ENCODE results near the gene DCC. TPM values are rescaled to one million over a fixed set of nuclear protein-coding genes. Genes with fewer than 3 reads are reported as not detected.

DCC gene
- total and polyA plus RNA-seq, 9 donors: under 0.01 to 0.77 (median 0.30) TPM; not detected in 3

GRCh38 chr18:52902188-52902587 is 562.2 kb downstream of the DCC start:
- intact Hi-C loops (cut with DNase I): no loop called here
- H3K9me3 ChIP-seq: no peaks in the 10 kb centered on the region
- WGBS, 3 donors: 46 to 83% (median 55%) methylated on average over 3 of the region's 3 CpGs

DNA sequence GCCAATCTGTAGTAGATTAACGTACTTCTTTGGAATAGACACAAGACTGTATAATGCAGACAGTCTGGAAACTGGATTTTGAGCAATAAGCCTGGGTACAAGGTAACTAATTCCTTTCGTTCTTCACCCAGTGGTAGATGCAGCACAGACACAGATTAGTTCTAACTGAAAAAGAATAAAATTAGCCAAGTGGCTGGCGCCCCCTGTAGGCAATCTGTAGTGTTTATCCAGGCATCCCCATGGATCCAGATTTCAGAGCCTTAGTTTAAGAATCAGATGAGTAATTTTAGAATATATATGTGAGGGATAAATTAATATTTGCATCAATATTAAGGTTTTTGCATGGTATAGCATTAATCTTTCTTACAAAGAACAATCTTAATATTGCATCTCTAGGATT is 563.9 kb downstream of the DCC start:
- DNase-seq: peak in 2 of 5 donors; percentile 18 to 42
- H3K4me1 ChIP-seq (ENCODE audit: insufficient read depth): no peaks in the 10 kb centered on the region
- no peaks in the 10 kb centered on the region for H3K36me3 ChIP-seq
- intact Hi-C loops (cut with DNase I): no loop called here
- TF ChIP-seq CTCF (IDR thresholded peaks at IDR 0.05) (no peak), POLR2A (IDR thresholded peaks at IDR 0.05) (no peak), EP300 (IDR thresholded peaks at IDR 0.05) (no peak)
- H3K27me3 ChIP-seq: no peaks in the 10 kb centered on the region
- 17 to 23% (median 18%) methylated on average over 3 of the region's 3 CpGs for WGBS, 3 donors
- H3K9me3 ChIP-seq: no peaks in the 10 kb centered on the region
- no peak overlapping the region for H3K4me3 ChIP-seq
- H3K27ac ChIP-seq: no peak overlapping the region

More at GRCh38 chr18:52902188-52902587, 562.2 kb downstream of the DCC start:
- TF ChIP-seq EP300 (IDR thresholded peaks at IDR 0.05): no peak
- TF ChIP-seq POLR2A (IDR thresholded peaks at IDR 0.05): no peak
- TF ChIP-seq CTCF (IDR thresholded peaks at IDR 0.05): no peak
- DNase-seq: no peak
- H3K27me3 ChIP-seq: no peaks in the 10 kb centered on the region
- H3K4me3 ChIP-seq: no peak overlapping the region
- H3K36me3 ChIP-seq: no peaks in the 10 kb centered on the region
- no peak overlapping the region for H3K27ac ChIP-seq
- H3K4me1 ChIP-seq (ENCODE audit: insufficient read depth): no peaks in the 10 kb centered on the region

DNA sequence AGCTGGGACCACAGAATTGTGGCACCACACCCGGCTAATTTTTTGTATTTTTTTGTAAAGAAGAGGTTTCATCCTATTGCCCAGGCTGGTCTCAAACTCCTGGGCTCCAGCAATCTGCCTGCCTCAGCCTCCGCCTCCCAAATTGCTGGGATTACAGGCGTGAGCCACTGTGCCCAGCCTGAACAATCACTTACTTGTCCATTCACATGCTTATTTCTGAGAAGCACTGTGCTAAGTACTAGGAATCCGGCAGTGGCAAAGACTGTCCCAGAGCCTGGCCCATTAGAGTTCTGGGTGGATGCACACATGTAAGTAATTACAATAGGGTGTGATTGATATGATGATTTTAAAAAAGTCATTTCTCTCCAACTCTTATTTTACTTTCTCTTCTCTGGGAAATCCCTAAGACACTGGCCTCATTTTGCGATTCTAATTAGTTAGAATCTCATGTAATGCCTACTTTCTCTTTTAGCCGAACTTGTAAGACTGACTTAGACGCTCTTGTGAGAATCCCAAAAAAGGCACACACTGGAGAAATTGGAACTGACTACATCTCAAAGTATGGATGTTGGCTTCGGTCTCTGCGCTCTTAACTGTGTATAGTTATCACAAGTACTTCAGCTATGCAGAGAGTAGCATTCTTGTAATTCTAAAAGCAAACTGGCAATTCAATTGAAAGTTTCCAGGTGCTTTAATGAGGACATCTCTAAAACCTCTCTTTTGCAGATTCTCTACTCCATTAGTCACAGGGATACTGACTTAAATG is 567.7 kb downstream of the DCC start:
- intact Hi-C loops (cut with DNase I): no loop called here
- no peak overlapping the region for H3K27ac ChIP-seq
- no peaks in the 10 kb centered on the region for H3K36me3 ChIP-seq
- TF ChIP-seq POLR2A (IDR thresholded peaks at IDR 0.05) (no peak), EP300 (IDR thresholded peaks at IDR 0.05) (no peak), CTCF (IDR thresholded peaks at IDR 0.05) (no peak)
- no peak overlapping the region for H3K4me3 ChIP-seq
- no peak for DNase-seq
- no peaks in the 10 kb centered on the region for H3K27me3 ChIP-seq
- WGBS, 3 donors: 85 to 91% (median 87%) methylated on average over 9 of the region's 9 CpGs
- H3K9me3 ChIP-seq: no peaks in the 10 kb centered on the region
- no peaks in the 10 kb centered on the region for H3K4me1 ChIP-seq (ENCODE audit: insufficient read depth)

GRCh38 chr18:52914148-52914547 is 574.2 kb downstream of the DCC start:
- no peak for DNase-seq
- H3K27me3 ChIP-seq: no peaks in the 10 kb centered on the region
- H3K36me3 ChIP-seq: no peaks in the 10 kb centered on the region
- H3K4me1 ChIP-seq (ENCODE audit: insufficient read depth): no peaks in the 10 kb centered on the region
- no peak overlapping the region for H3K4me3 ChIP-seq
- no peak overlapping the region for H3K27ac ChIP-seq
- intact Hi-C loops (cut with DNase I): no loop called here
- TF ChIP-seq EP300 (IDR thresholded peaks at IDR 0.05): no peak
- TF ChIP-seq CTCF (IDR thresholded peaks at IDR 0.05): no peak
- no peak for TF ChIP-seq POLR2A (IDR thresholded peaks at IDR 0.05)
- 72 to 78% (median 75%) methylated on average over 3 of the region's 3 CpGs for WGBS, 3 donors
- no peaks in the 10 kb centered on the region for H3K9me3 ChIP-seq
